T-helper 9 cell (primary cell): ENCODE results near the gene FUT3.
"Not testable (repeated sequence)": the region's sequence is repeated elsewhere in the genome, so short reads cannot be mapped to it uniquely, and the experiment has no call there.

Source experiments
- DNase-seq: peaks from one replicate; pipeline ENCODE4 v3.0.0-alpha.2; 2020

The FUT3 gene

GRCh38 chr19:5881543-5882299 lies 30.5 kb upstream of the FUT3 start:
- DNase-seq, result no peak

- DNase-seq, result no peak
These were observed 29.4 kb upstream of the FUT3 start for GRCh38 chr19:5880604-5881078.

GRCh38 chr19:5880196-5880595 lies 28.9 kb upstream of the FUT3 start:
- DNase-seq, result no peak

GRCh38 chr19:5877882-5878281 lies 26.6 kb upstream of the FUT3 start:
- no peak for DNase-seq

GRCh38 chr19:5877427-5877826 lies 26.2 kb upstream of the FUT3 start:
- no peak for DNase-seq

GRCh38 chr19:5874496-5874895 lies 23.2 kb upstream of the FUT3 start:
- DNase-seq, result not testable (repeated sequence)

GRCh38 chr19:5873617-5874199 lies 22.5 kb upstream of the FUT3 start:
- DNase-seq, result no peak

GRCh38 chr19:5870986-5871394 lies 19.7 kb upstream of the FUT3 start:
- no peak for DNase-seq

- no peak for DNase-seq
These were observed 16.2 kb upstream of the FUT3 start for GRCh38 chr19:5867201-5868136.

GRCh38 chr19:5865772-5866171 lies 14.5 kb upstream of the FUT3 start:
- no peak for DNase-seq

- no peak for DNase-seq
These were observed 13.7 kb upstream of the FUT3 start for GRCh38 chr19:5864725-5865486.

- no peak for DNase-seq
These were observed 12.9 kb upstream of the FUT3 start for GRCh38 chr19:5864013-5864720.

- no peak for DNase-seq
These were observed 11.9 kb upstream of the FUT3 start for GRCh38 chr19:5863030-5863665.

GRCh38 chr19:5857203-5858081 lies 6.2 kb upstream of the FUT3 start:
- no peak for DNase-seq

GRCh38 chr19:5855151-5855550 lies 3.9 kb upstream of the FUT3 start:
- DNase-seq, result not testable (repeated sequence)

- not testable (repeated sequence) for DNase-seq
These were observed 2.9 kb upstream of the FUT3 start for GRCh38 chr19:5854121-5854520.

- DNase-seq, result no peak
These were observed 431 bp downstream of the FUT3 start for GRCh38 chr19:5850743-5851293.

- DNase-seq, result no peak
These were observed 1.1 kb downstream of the FUT3 start for GRCh38 chr19:5850189-5850588.

GRCh38 chr19:5848621-5849020 lies 2.6 kb downstream of the FUT3 start:
- DNase-seq, result not testable (repeated sequence)

- DNase-seq, result not testable (repeated sequence)
These were observed 3.4 kb downstream of the FUT3 start for GRCh38 chr19:5847846-5848245.
